ENCODE results near the gene CAMTA1. TPM values are rescaled to one million over a fixed set of nuclear protein-coding genes. Genes with fewer than 3 reads are reported as not detected.
"Not testable (repeated sequence)": the region's sequence is repeated elsewhere in the genome, so short reads cannot be mapped to it uniquely, and the experiment has no call there.

The CAMTA1 gene
- total RNA-seq, 1 donor from 2014 or later, result 160 TPM

DNA sequence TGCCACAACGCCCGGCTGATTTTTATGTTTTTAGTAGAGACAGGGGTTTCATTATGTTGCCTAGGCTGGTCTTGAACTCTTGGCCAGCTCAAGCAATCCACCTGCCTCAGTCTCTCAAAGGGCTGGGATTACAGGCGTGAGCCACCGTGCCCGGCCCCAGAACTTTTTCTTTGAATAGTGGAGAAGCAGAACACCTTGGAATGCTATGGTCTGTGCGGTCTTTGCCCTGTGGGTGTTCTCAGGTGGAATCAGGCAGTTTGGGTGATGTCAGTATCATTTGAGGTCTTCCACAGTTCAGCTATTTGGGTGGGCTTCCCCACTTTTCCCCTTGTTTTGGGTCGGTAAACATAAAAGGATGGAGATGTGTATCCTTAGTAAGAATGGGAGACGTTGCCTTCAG is 17.6 kb downstream of the CAMTA1 start:
- Histone ChIP-seq H3K27me3 (ENCODE audit: low read depth) (no peaks in the 10 kb centered on the region), H3K4me3 (no peak overlapping the region), H3K4me1 (peaks cover 84% of the 10 kb centered on the region), H3K36me3 (no peaks in the 10 kb centered on the region), H3K27ac (replicated peaks) (peak overlapping the region; percentile 63), H3K9me3 (replicated peaks) (no peaks in the 10 kb centered on the region)
- no peak for DNase-seq
- intact Hi-C loops (cut with micrococcal nuclease), result no loop called here
- TF ChIP-seq, protein P1, sequence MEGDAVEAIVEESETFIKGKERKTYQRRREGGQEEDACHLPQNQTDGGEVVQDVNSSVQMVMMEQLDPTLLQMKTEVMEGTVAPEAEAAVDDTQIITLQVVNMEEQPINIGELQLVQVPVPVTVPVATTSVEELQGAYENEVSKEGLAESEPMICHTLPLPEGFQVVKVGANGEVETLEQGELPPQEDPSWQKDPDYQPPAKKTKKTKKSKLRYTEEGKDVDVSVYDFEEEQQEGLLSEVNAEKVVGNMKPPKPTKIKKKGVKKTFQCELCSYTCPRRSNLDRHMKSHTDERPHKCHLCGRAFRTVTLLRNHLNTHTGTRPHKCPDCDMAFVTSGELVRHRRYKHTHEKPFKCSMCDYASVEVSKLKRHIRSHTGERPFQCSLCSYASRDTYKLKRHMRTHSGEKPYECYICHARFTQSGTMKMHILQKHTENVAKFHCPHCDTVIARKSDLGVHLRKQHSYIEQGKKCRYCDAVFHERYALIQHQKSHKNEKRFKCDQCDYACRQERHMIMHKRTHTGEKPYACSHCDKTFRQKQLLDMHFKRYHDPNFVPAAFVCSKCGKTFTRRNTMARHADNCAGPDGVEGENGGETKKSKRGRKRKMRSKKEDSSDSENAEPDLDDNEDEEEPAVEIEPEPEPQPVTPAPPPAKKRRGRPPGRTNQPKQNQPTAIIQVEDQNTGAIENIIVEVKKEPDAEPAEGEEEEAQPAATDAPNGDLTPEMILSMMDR (IDR thresholded peaks at IDR 0.05; ENCODE audit: borderline replicate concordance), result no peak

DNA sequence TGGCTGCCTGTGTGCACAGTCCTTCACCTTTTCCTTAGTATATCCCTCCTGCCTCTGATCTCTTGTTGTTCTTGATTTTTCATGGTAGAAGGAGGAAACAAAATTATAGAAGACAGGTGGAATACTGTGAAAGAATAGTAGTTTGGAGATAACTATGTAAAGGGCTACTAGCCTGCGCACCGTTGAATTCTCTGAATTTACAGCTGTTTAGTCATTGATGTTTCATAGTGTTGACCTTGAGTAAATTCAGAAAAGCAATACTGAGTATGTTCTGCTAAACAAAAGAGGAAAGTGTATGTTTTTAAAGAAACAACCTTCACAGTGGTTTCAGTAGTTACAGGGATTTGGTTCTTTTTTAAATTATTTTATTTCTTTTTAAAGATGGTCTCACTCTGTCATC is 18.1 kb downstream of the CAMTA1 start:
- peak overlapping the region; percentile 63 for H3K27ac ChIP-seq (replicated peaks)
- H3K4me3 ChIP-seq, result no peak overlapping the region
- no peaks in the 10 kb centered on the region for H3K27me3 ChIP-seq (ENCODE audit: low read depth)
- DNase-seq, result no peak
- no peaks in the 10 kb centered on the region for H3K9me3 ChIP-seq (replicated peaks)
- H3K4me1 ChIP-seq, result peaks cover 89% of the 10 kb centered on the region
- no peaks in the 10 kb centered on the region for H3K36me3 ChIP-seq
- intact Hi-C loops (cut with micrococcal nuclease), result no loop called here
- TF ChIP-seq, protein P1 (IDR thresholded peaks at IDR 0.05; ENCODE audit: borderline replicate concordance), result no peak

DNA sequence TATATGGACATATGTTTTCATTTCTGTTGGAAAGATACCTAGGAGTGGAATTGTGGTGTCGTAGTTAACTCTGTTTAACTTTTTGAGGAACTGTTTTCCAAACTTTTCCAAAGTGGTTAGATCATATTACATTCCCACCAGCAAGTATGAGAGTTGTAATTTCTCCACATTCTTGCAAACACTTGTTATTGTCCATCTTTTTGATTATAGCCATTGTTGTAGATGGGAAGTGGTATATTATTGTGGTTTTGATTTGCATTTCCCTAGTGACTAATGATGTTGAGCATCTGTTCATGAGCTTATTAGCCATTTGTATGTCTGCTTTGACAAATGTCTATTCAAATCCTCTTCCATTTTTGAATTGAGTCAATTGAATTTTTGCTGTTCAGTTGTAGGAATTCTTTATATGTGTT is 19.8 kb downstream of the CAMTA1 start:
- Histone ChIP-seq H3K4me3 (no peak overlapping the region), H3K27me3 (ENCODE audit: low read depth) (no peaks in the 10 kb centered on the region), H3K27ac (replicated peaks) (no peak overlapping the region), H3K9me3 (replicated peaks) (no peaks in the 10 kb centered on the region), H3K36me3 (no peaks in the 10 kb centered on the region), H3K4me1 (peaks cover 87% of the 10 kb centered on the region)
- intact Hi-C loops (cut with micrococcal nuclease), result no loop called here
- TF ChIP-seq, protein P1 (IDR thresholded peaks at IDR 0.05; ENCODE audit: borderline replicate concordance), result no peak
- no peak for DNase-seq

DNA sequence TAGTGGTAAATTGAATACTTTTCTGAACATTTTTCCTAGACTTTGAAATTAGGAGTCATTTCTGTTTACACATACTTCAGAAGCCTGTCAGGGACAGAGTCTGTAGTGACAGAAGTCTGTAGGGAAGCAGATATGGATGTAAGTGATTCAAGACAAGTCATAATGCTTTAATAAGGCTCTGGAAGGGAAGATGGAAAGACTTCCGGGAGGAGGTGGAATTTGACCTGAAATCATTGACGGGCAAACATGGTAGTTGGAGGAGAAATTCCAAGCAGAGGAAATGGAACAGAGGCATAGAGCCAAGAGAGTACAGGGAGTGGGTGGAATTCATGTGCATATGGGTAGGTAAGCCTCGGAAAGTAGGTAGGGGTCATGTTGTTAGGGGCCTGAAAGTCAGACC is 22.5 kb downstream of the CAMTA1 start:
- TF ChIP-seq, protein P1 (IDR thresholded peaks at IDR 0.05; ENCODE audit: borderline replicate concordance), result no peak
- intact Hi-C loops (cut with micrococcal nuclease), result no loop called here
- Histone ChIP-seq H3K36me3 (no peaks in the 10 kb centered on the region), H3K27ac (replicated peaks) (no peak overlapping the region), H3K9me3 (replicated peaks) (no peaks in the 10 kb centered on the region), H3K4me1 (peaks cover 75% of the 10 kb centered on the region), H3K27me3 (ENCODE audit: low read depth) (no peaks in the 10 kb centered on the region), H3K4me3 (no peak overlapping the region)
- no peak for DNase-seq

DNA sequence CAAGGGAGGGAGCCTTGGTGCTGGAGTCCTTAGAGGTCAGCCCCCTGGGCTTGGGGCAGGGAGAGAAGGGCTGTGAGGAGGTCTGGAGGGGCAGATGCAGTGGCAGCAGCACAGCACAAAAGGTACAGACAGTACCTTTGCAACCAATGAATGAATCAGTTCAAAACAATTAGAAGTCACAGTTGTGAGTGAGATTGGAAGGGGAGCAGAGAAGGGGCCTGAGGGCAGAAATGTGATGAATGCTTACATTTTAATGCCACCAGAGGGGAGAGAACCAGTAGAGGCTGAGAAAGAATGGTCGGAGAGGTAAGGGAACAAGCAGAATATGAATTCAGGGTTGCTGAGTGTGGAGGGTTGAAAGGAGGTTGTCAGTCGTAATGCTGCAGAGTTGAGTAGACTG is 24.2 kb downstream of the CAMTA1 start:
- H3K4me1 ChIP-seq, result peaks cover 67% of the 10 kb centered on the region
- TF ChIP-seq, protein P1 (IDR thresholded peaks at IDR 0.05; ENCODE audit: borderline replicate concordance), result no peak

DNA sequence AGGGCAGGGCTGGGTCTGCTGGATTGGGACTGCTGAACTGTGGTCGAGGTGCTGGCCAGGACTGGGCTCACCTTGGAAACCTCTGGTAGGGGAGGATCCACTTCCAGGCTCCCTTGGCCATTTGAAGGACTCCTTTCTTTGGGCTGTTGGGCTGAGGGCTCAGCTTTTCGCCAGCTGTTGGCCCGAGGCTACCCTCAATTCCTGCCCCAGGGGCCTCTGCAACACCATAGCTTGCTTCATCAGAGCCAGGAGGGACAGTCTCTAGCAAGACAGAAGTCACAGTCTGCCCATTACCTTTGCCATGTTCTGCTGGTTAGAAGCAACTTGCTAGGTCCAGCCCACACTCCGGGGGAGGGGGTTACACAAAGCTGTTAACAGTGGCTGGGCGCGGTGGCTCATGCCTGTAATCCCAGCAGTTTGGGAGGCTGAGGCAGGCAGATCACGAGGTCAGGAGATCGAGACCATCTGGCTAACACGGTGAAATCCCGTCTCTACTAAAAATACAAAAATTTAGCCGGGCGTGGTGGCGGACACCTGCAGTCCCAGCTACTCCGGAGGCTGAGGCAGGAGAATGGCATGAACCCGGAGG is 25.0 kb downstream of the CAMTA1 start:
- DNase-seq; intact Hi-C loops (cut with micrococcal nuclease); H3K4me3 ChIP-seq; H3K27ac ChIP-seq (replicated peaks); H3K27me3 ChIP-seq (ENCODE audit: low read depth); H3K36me3 ChIP-seq; H3K9me3 ChIP-seq (replicated peaks): not testable (repeated sequence)
- peaks cover 61% of the 10 kb centered on the region for H3K4me1 ChIP-seq

More for the DNA sequence above, 24.2 kb downstream of the CAMTA1 start:
- Histone ChIP-seq H3K4me3 (no peak overlapping the region), H3K9me3 (replicated peaks) (no peaks in the 10 kb centered on the region), H3K27me3 (ENCODE audit: low read depth) (no peaks in the 10 kb centered on the region), H3K36me3 (no peaks in the 10 kb centered on the region), H3K27ac (replicated peaks) (no peak overlapping the region)
- no peak for DNase-seq
- intact Hi-C loops (cut with micrococcal nuclease), result no loop called here

All from left ventricle myocardium inferior (tissue), 1 donor.